ENCODE results near the gene ETV6. TPM values are rescaled to one million over a fixed set of nuclear protein-coding genes. Genes with fewer than 3 reads are reported as not detected.

Gene ETV6
- total RNA-seq, 1 experiment from 2014 or later, result 14.1 TPM

- no peaks in the 10 kb centered on the region for H3K4me1 ChIP-seq (ENCODE audit: control insufficient read depth in 1 of 2, insufficient read depth in 2 of 2, low read length in 2 of 2)
- intact Hi-C loops (cut with micrococcal nuclease), result no loop called here
- no peak overlapping the region for H3K4me3 ChIP-seq (replicated peaks in 1 of 2; ENCODE audit: low read depth in 1 of 2, low read length in 2 of 2)
- DNase-seq (ENCODE audit: low read depth, low spot score) (no peak), ATAC-seq (no peak)
- H3K9ac ChIP-seq (ENCODE audit: low read length), result no peak overlapping the region
- ChIA-PET CTCF (no interaction called here), POLR2A (no interaction called here), RAD21 (ENCODE audit: low non-redundant PET in 1 of 2, low total read pairs in 2 of 2, uncharacterized antibody in 2 of 2, unreplicated experiment in 2 of 2) (no interaction called here)
- H3K27me3 ChIP-seq (ENCODE audit: insufficient read depth, low read length), result no peaks in the 10 kb centered on the region
- no peaks in the 10 kb centered on the region for H3K9me3 ChIP-seq (ENCODE audit: control insufficient read depth in 1 of 2, insufficient read depth in 1 of 2, low read depth in 1 of 2, low read length in 2 of 2)
- H3K27ac ChIP-seq (ENCODE audit: low read depth, low read length), result no peak overlapping the region
- H3K36me3 ChIP-seq (ENCODE audit: control insufficient read depth in 1 of 2, insufficient read depth in 2 of 2, low read length in 2 of 2), result no peaks in the 10 kb centered on the region
- H3K79me2 ChIP-seq (ENCODE audit: insufficient read depth, low read length), result no peaks in the 10 kb centered on the region
- H2AFZ ChIP-seq (ENCODE audit: low read depth, low read length, poor library complexity, severe bottlenecking), result no peak overlapping the region
- H3K9me2 ChIP-seq (ENCODE audit: insufficient read depth), result no peaks in the 10 kb centered on the region
- TF ChIP-seq ZNF274 (IDR thresholded peaks at IDR 0.05; ENCODE audit: low read depth, low read length), result no peak
- TF ChIP-seq FOSL1 (IDR thresholded peaks at IDR 0.05; ENCODE audit: low read depth), result no peak
- TF ChIP-seq TCF7L2 (IDR thresholded peaks at IDR 0.05; ENCODE audit: borderline replicate concordance, extremely low read depth, insufficient read depth, insufficient read length), result no peak
- no peak for TF ChIP-seq REST (IDR thresholded peaks at IDR 0.05; ENCODE audit: low read depth)
- H3K4me2 ChIP-seq (ENCODE audit: low read length), result no peak overlapping the region
- H4K20me1 ChIP-seq (ENCODE audit: insufficient read depth), result no peaks in the 10 kb centered on the region
- no TSS peak for BruUV-seq (replicated peaks)
These were observed 43.6 kb downstream of the ETV6 start for GRCh38 chr12:11693067-11693466.

DNA sequence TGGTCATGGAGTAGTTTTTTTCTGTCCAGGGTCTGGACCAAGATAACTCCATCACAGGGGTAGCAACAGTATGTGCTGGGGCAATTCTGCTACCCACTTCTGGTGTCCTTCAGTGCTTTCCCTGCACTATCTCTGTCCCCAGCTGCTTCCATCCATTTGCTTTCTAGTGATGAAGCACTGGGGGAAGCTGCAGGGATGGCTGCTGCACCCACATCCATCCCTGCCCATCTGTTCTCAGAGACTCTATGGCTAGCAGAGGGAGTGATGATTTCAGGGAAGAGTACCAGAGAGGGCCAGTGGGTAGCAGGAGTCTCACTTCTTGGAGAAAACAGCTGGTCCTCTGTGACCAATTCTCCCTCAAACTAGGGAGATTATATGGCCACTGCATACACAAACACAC lies 44.1 kb downstream of the ETV6 start:
- no peak for DNase-seq (ENCODE audit: low read depth, low spot score)
- no peak overlapping the region for H2AFZ ChIP-seq (ENCODE audit: low read depth, low read length, poor library complexity, severe bottlenecking)
- ChIA-PET POLR2A (no interaction called here), RAD21 (ENCODE audit: low non-redundant PET in 1 of 2, low total read pairs in 2 of 2, uncharacterized antibody in 2 of 2, unreplicated experiment in 2 of 2) (no interaction called here), CTCF (no interaction called here)
- H3K27me3 ChIP-seq (ENCODE audit: insufficient read depth, low read length), result no peaks in the 10 kb centered on the region
- no peak overlapping the region for H3K9ac ChIP-seq (ENCODE audit: low read length)
- no peaks in the 10 kb centered on the region for H3K79me2 ChIP-seq (ENCODE audit: insufficient read depth, low read length)
- H3K4me2 ChIP-seq (ENCODE audit: low read length), result no peak overlapping the region
- no peaks in the 10 kb centered on the region for H3K4me1 ChIP-seq (ENCODE audit: control insufficient read depth in 1 of 2, insufficient read depth in 2 of 2, low read length in 2 of 2)
- BruUV-seq (replicated peaks), result no TSS peak
- H3K9me2 ChIP-seq (ENCODE audit: insufficient read depth), result no peaks in the 10 kb centered on the region
- no peak overlapping the region for H3K4me3 ChIP-seq (replicated peaks in 1 of 2; ENCODE audit: low read depth in 1 of 2, low read length in 2 of 2)
- H4K20me1 ChIP-seq (ENCODE audit: insufficient read depth), result no peaks in the 10 kb centered on the region
- no peaks in the 10 kb centered on the region for H3K36me3 ChIP-seq (ENCODE audit: control insufficient read depth in 1 of 2, insufficient read depth in 2 of 2, low read length in 2 of 2)
- H3K27ac ChIP-seq (ENCODE audit: low read depth, low read length), result no peak overlapping the region
- TF ChIP-seq FOSL1 (IDR thresholded peaks at IDR 0.05; ENCODE audit: low read depth), result no peak
- TF ChIP-seq EZH2phosphoT487 (IDR thresholded peaks at IDR 0.05; ENCODE audit: borderline replicate concordance), result no peak
- TF ChIP-seq CBX3 (IDR thresholded peaks at IDR 0.05; ENCODE audit: low read depth), result no peak
- TF ChIP-seq CEBPB (IDR thresholded peaks at IDR 0.05; ENCODE audit: low read depth), result no peak
- no peak for ATAC-seq
- intact Hi-C loops (cut with micrococcal nuclease), result no loop called here
- no peaks in the 10 kb centered on the region for H3K9me3 ChIP-seq (ENCODE audit: control insufficient read depth in 1 of 2, insufficient read depth in 1 of 2, low read depth in 1 of 2, low read length in 2 of 2)
